ENCODE results near the gene TMEM239. TPM values are rescaled to one million over a fixed set of nuclear protein-coding genes. Genes with fewer than 3 reads are reported as not detected.
A peak's percentile ranks its signal among the peaks of the same experiment; 100 is the strongest.

The TMEM239 gene
- total RNA-seq, 2 donors from 2014 or later: not detected

DNA sequence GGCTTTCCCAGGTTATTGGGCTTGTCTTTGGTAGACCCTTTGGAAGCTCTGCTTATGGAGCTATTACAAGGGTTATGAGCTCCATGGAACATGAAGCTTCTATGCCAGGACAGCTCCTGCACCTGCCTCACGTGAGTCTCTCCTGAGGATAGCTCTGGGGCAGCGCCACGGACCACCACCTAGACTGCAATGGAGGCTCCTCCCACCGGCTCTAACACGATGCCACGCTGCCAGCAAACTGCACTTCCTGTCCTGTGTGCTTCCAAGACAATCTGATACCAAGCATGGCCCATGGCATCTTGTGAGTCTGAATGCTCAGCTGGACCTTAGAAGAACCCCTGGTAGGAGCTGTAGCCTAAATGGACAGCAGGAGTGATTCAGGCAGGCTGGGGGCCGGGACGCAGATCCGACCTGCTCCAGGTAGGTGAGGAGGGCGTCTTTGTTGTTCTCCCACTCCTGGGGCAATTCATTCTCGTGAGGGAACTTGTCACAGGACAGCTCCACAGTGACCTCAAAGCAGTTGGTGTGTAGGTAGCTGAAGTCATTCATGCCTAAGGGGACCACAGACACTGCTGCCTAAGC is 21.2 kb upstream of the TMEM239 start:
- DNase-seq: no peak
- Mint-ChIP-seq H3K4me1 (peaks cover 18% of the 10 kb centered on the region), H3K36me3 (ENCODE audit: low read depth) (peaks cover 12% of the 10 kb centered on the region), H3K4me3 (no peak overlapping the region), H3K27me3 (peaks cover 93% of the 10 kb centered on the region), H3K27ac (no peak overlapping the region)
- H3K9me3 ChIP-seq (ENCODE audit: control insufficient read depth, low read length, poor library complexity, severe bottlenecking): no peaks in the 10 kb centered on the region
- ATAC-seq: no peak

DNA sequence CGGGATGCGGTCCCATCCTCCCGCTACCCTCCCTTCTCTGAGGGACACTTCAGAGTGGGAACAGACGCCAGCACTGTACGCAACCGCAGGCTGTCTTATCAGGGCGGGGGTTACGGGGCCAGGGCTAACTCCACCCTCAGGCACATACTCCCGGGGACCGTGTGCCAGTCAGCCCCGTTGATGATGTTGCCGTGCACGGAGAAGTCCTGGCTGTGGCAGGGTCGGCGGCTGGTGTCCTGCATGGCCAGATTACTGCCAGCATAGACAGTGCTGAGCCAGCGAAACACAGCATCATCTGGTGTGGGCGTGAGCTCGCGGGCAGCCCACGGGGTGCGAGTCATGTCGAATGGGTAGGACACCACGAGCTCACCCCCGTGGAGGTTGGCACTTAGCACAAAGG is 20.7 kb upstream of the TMEM239 start:
- no peaks in the 10 kb centered on the region for H3K9me3 ChIP-seq (ENCODE audit: control insufficient read depth, low read length, poor library complexity, severe bottlenecking)
- Mint-ChIP-seq H3K27me3 (peaks cover 91% of the 10 kb centered on the region), H3K4me1 (peaks cover 18% of the 10 kb centered on the region), H3K36me3 (ENCODE audit: low read depth) (peaks cover 11% of the 10 kb centered on the region), H3K27ac (no peak overlapping the region), H3K4me3 (no peak overlapping the region)
- DNase-seq (no peak), ATAC-seq (no peak)

DNA sequence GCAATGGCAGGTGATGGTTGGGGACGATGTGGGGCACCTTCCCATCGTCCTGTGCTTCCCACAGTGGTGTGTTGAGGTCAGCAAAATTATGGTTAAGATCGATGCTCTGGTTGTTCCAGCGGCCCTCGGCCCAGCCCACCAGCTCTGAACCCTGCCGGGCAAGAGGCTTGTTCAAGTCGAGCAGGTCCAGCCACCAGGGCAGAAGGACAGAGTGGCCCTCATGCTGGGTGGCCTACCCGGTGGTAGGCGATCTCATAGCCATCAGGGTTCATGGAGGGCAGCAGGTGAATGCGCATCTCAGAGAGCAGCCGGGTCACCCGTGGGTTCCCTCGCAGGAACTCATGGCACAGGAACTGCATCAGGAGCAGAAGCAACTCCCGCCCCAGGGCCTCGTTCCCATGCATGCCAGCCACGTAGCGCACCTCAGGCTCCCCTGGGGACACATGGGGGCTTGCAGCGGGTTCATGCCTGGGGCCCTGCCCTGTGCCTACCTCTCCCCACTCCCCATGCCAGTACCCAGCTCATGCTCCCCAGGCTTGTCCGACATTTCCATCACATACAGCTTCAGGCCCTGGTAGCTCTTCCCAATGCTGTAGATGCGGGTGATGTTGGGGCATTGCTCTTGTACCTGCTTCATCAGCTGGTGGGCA is 20.0 kb upstream of the TMEM239 start:
- DNase-seq (no peak), ATAC-seq (no peak)
- Mint-ChIP-seq H3K27ac (no peak overlapping the region), H3K27me3 (peaks cover 91% of the 10 kb centered on the region), H3K36me3 (ENCODE audit: low read depth) (peaks cover 11% of the 10 kb centered on the region), H3K4me3 (no peak overlapping the region), H3K4me1 (peaks cover 24% of the 10 kb centered on the region)
- no peaks in the 10 kb centered on the region for H3K9me3 ChIP-seq (ENCODE audit: control insufficient read depth, low read length, poor library complexity, severe bottlenecking)

DNA sequence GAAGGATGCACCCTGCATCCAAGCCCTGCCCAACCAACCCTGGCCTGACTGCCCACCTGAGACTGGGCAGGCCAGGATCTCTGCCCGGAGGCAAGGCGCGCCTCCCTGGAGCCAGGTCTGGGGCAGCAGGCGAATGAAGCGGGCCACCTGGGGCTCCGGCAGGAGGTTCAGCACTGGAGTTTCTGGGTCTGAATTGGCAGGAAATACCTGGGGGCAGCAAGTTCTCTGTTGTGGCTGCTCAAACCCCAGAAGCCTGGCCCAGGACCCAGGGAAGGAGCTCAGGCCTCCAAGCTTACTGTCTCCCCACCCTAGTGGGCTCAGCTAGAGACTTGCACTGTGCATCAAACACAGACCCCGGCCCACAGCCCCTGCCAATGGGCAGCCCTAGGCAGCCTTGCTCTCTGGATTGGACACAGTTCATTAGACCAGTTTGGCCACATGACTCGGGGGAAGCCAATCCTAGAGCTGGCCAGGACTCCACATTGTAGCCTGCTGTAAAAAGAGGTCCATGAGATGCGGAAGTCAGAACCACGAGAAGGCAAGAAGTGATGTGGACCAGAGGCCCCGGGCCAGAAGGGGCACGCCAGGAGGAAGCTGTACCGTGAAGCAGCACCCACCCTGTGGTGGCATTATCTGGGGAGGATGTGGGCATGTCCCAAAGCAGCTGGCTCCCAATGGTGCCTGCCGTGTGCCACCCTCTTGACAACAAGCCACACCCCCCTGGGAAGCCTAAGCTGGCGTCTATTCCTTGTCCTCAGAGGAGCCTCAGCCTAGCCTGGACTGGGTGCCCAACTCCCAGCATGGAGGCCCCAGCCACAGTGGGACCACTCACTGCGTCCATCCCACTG is 18.8 kb upstream of the TMEM239 start:
- Mint-ChIP-seq H3K4me1 (peaks cover 27% of the 10 kb centered on the region), H3K27ac (no peak overlapping the region), H3K36me3 (ENCODE audit: low read depth) (peaks cover 11% of the 10 kb centered on the region), H3K4me3 (no peak overlapping the region), H3K27me3 (peaks cover 87% of the 10 kb centered on the region)
- ATAC-seq: no peak
- DNase-seq: no peak
- H3K9me3 ChIP-seq (ENCODE audit: control insufficient read depth, low read length, poor library complexity, severe bottlenecking): no peaks in the 10 kb centered on the region

DNA sequence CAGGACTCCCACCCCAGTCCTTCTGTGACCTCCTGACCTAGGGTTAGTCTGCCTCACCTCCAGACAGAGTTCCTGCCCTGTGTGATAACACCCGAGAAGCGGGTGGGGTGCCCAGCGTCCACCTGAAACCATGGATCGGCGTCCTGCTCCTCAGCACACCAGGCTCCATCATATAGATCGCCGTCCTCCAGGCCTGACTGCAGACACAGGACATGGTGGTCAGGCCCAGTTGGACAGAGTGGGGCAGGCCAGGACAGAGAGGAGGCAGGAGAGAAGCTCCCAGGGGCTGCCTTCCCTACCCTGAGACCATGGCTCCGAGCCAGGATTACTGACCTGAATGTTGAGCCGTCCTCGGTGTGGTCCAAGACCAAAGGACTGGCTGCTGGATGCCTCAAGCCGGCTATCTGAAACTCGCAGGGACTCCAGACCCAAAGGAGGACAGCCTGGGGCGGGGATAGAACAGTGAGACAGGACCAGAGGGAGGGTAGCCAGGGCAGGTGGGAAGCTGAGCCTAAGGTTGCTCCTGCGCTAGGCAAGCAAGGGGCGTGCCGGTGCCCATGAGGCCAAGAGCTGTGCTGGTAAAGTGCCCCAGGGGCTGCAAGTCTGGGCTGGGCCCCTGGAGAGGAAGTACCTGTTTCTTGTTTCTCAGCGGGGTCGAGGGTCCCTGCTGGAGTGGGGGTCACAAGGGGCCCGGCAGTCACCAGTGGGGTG is 17.9 kb upstream of the TMEM239 start:
- no peak for ATAC-seq
- peaks cover 84% of the 10 kb centered on the region for H3K27me3 Mint-ChIP-seq
- H3K4me1 Mint-ChIP-seq: peaks cover 29% of the 10 kb centered on the region
- H3K9me3 ChIP-seq (ENCODE audit: control insufficient read depth, low read length, poor library complexity, severe bottlenecking): no peaks in the 10 kb centered on the region
- DNase-seq: no peak
- H3K27ac Mint-ChIP-seq: no peak overlapping the region
- H3K36me3 Mint-ChIP-seq (ENCODE audit: low read depth): peaks cover 13% of the 10 kb centered on the region
- H3K4me3 Mint-ChIP-seq: peak overlapping the region; percentile 66

DNA sequence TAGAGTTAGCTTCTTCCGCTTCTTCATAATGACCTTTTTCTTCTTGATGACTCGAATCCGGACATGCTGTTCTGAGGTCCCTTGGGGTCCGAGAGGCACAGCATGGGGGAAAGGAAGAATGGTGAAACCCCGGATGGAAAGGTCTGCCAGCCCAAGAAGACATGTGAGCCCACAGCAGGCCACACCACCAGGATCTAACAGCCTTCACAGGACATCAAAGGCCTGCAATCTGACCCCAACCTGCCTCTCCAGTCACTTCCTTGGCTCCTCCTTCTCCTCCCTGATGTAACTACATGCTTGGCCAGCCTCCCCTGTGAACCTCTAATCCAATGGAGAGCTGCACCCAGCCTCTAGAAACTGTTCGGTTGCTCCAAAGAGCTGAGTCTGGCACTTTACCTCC is 17.4 kb upstream of the TMEM239 start:
- H3K9me3 ChIP-seq (ENCODE audit: control insufficient read depth, low read length, poor library complexity, severe bottlenecking): no peaks in the 10 kb centered on the region
- H3K4me3 Mint-ChIP-seq: peak overlapping the region; percentile 66
- no peak overlapping the region for H3K27ac Mint-ChIP-seq
- H3K27me3 Mint-ChIP-seq: peaks cover 82% of the 10 kb centered on the region
- ATAC-seq (no peak), DNase-seq (no peak)
- H3K36me3 Mint-ChIP-seq (ENCODE audit: low read depth): peaks cover 13% of the 10 kb centered on the region
- H3K4me1 Mint-ChIP-seq: peaks cover 29% of the 10 kb centered on the region

DNA sequence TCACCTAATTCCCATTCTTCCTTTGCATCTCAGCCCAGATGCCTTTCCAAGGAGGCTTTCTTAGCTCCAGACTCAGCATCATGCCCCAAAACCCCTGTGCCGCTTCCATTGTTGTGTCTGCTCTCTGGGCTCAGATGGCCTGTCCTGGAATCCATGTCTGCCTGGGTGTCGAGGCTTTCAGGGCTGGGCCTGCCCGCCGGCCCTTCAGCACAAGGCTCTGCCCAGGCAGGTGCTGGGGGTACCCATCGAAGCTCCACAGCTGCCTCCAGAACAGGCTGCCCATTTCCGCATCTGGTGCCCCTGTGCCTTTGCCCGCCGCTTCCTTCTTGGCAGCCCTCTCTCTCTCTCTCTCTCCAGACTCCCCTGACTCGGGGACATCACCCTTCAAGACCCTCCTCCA is 16.9 kb upstream of the TMEM239 start:
- H3K27ac Mint-ChIP-seq: no peak overlapping the region
- H3K4me3 Mint-ChIP-seq: peak overlapping the region; percentile 96
- no peaks in the 10 kb centered on the region for H3K9me3 ChIP-seq (ENCODE audit: control insufficient read depth, low read length, poor library complexity, severe bottlenecking)
- DNase-seq (no peak), ATAC-seq (peak; percentile 13)
- peaks cover 84% of the 10 kb centered on the region for H3K27me3 Mint-ChIP-seq
- peaks cover 13% of the 10 kb centered on the region for H3K36me3 Mint-ChIP-seq (ENCODE audit: low read depth)
- H3K4me1 Mint-ChIP-seq: peaks cover 29% of the 10 kb centered on the region

DNA sequence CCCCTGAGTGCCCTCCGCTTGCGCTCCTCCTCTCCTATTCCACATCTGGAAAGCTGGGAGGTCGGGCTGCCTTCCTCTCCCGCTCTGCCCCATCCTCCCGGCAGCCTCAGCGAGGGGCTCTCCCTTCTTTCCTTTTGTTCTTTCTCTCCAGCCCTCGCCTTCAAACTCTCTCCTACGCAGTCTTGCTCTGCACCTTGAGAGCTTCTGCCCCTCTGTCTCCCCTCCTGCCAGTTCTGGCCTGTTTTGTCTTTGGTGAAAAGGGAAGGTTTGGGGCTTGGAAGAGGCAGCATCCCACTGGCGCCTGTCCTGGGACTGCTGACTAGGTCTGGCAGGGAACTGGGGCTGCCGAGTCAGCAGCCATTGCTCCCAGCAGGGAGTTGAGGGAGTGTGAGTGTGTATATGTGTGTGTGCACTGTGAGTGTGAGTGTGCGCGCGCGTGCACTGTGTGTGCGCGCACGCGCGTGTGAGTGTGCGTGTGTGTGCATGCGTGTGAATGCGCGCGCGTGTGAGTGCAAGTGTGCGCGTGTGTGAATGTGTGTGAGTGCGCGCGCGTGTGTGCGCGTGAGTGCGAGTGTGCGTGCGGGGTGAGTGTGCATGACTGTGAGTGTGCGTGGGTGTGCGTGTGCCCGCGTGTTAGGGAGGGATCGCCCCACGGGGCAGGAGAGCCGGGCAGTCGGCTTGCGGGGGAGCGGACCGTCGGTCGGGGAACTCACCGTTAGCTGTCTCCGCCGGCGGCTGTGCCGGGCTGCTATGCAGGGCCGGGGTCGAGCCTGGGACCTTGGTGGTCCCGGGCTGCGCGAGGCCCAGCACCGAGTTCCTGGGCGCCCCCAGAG is 16.3 kb upstream of the TMEM239 start:
- H3K36me3 Mint-ChIP-seq (ENCODE audit: low read depth): peaks cover 13% of the 10 kb centered on the region
- peaks cover 29% of the 10 kb centered on the region for H3K4me1 Mint-ChIP-seq
- DNase-seq (no peak), ATAC-seq (peak; percentile 27)
- H3K4me3 Mint-ChIP-seq: peak overlapping the region; percentile 96
- peaks cover 82% of the 10 kb centered on the region for H3K27me3 Mint-ChIP-seq
- H3K9me3 ChIP-seq (ENCODE audit: control insufficient read depth, low read length, poor library complexity, severe bottlenecking): no peaks in the 10 kb centered on the region
- H3K27ac Mint-ChIP-seq: peak overlapping the region; percentile 88

DNA sequence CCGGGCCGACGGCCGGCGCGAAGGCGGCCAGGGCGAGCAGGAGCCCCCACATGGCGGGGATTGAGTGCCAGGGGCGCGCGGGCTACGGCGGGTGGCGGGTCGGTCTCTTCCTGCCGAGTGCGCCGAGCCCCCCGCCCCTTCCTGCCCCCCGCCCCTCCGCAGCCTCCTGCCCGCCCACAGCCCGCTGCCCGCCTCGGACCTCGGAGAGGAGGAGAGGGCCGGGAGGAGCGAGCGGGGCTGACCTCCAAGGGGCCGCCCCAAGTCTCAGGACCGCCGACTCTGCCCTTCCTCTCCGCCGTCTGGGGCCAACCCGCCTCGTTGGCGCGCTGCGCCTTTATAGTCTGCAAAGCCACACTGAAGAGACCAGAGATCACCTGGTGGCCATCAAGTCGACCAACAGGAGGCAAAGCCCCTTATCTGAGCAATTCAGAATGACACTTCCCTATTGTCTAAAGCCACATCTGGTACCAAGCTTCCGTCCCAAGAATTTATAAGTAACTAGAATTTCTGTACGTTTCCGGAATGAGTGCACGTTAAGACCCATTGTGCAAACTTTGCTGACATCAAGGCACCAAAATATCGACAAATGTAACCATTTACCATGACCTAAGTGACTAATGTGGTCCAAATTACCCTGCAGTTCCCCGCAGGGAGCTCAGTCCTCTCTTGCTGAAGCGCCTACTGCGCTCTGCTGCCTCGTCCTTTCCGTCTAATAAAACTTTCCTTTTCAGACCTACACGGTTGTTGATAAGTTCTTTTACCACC is 15.5 kb upstream of the TMEM239 start, which contains the start of gene CPXM1:
Gene CPXM1 (minus strand): TSS at position 107 of the 765 bp plus-strand sequence. CDS start 55 bp downstream, at position 52.
- ATAC-seq: peak; percentile 36
- no peaks in the 10 kb centered on the region for H3K9me3 ChIP-seq (ENCODE audit: control insufficient read depth, low read length, poor library complexity, severe bottlenecking)
- Mint-ChIP-seq H3K27ac (peak within 1 kb of the TSS; percentile 88), H3K4me1 (peaks cover 29% of the 10 kb centered on the region), H3K27me3 (peaks cover 84% of the 10 kb centered on the region), H3K36me3 (ENCODE audit: low read depth) (peaks cover 13% of the 10 kb centered on the region), H3K4me3 (peak within 1 kb of the TSS; percentile 96)
- no peak for DNase-seq

DNA sequence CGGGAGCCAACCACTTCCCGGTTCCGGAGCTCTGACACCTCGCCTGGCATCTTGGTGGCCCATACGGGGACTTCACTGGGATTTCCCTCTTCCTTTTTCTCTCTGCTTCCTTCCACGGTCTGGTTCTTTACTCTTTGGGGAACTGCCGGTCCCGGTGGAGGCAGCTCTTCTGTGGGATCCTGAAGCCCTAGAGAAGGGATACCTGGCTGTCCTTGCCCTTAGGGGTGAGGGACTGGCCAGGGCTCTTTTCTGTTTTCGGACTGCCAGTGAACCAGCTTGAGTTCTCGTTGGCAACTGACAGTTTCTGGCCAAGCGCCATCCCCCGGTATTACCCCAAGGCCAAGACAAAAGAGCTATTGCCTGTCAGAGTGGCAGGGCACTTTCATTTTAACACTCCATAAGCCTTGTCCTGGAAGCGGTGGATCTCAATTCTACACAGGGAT is 14.9 kb upstream of the TMEM239 start:
- ATAC-seq: no peak
- no peak overlapping the region for H3K27ac Mint-ChIP-seq
- DNase-seq: no peak
- H3K9me3 ChIP-seq (ENCODE audit: control insufficient read depth, low read length, poor library complexity, severe bottlenecking): no peaks in the 10 kb centered on the region
- peaks cover 31% of the 10 kb centered on the region for H3K4me1 Mint-ChIP-seq
- H3K4me3 Mint-ChIP-seq: peak overlapping the region; percentile 92
- H3K27me3 Mint-ChIP-seq: peaks cover 85% of the 10 kb centered on the region
- H3K36me3 Mint-ChIP-seq (ENCODE audit: low read depth): peaks cover 16% of the 10 kb centered on the region

DNA sequence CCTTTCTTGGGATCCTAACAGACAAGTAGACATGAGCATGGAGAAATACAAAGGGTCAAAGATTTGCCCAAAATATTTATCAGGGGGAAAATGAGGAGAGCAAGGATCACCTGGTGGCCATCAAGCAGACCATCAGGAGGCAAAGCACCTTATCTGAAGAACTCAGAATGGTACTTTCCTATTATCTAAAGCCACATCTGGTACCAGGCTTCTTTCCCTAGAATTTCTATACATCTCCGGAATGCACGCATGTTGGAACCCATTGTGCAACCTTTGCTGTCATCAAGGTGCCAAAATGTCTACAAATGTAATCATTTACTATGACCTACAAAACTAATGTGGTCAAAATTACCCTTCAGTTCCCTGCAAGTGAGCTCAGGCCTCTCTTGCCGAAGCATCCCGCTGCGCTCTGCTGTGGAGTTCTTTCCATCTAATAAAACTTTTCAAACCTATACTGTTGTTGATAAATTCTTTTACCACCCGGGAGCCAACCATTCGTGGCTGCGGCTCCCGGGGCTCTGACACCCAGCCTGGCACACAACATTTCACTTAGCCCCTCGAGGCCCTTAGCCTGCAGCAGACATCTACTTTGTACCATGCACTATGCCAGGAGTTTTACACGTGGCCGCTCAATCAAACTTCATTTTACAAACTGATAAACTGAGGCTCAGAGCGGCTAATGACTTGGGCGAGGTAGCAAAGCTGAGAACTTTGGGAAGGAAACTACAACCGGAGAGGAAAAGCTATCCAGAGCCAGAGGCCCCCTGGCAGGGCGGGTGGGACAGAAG is 11.9 kb upstream of the TMEM239 start:
- H3K4me3 Mint-ChIP-seq: no peak overlapping the region
- peaks cover 27% of the 10 kb centered on the region for H3K4me1 Mint-ChIP-seq
- peaks cover 14% of the 10 kb centered on the region for H3K36me3 Mint-ChIP-seq (ENCODE audit: low read depth)
- H3K27me3 Mint-ChIP-seq: peaks cover 73% of the 10 kb centered on the region
- ATAC-seq (no peak), DNase-seq (no peak)
- H3K27ac Mint-ChIP-seq: no peak overlapping the region
- no peaks in the 10 kb centered on the region for H3K9me3 ChIP-seq (ENCODE audit: control insufficient read depth, low read length, poor library complexity, severe bottlenecking)
